GM12872 (cell line): ENCODE data around the gene CISD3.

Source experiments
- CTCF ChIP-seq: IDR thresholded peaks from 3 replicates; pipeline ENCODE4 v1.5.1; 2011; ENCODE audit warnings: low read depth, mild to moderate bottlenecking, low read length, moderate library complexity; ENCODE audit not compliant: insufficient read depth

CISD3 gene

DNA sequence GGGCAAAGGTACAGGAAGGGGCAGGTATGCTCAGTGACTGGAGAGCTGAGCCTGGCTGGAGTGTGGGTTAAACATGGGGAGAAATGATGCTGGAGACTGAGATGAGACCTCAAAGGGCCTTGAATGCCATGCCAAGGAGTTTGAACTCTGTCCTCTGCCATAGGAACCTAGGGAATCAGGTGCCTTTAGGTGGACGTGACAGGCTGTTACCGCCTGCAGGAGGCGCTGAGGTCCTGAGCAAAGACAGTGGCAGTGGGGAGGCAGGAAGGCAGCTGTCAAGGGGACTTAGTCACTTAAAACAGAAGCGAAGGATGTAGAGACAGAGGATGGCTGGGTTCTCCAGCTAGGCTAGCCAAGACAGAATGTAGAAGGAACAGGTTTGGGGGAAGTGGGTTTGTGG is 31.5 kb downstream of the CISD3 start:
- peak; percentile 56 for TF ChIP-seq CTCF

GRCh38 chr17:38762231-38762630 is 32.1 kb downstream of the CISD3 start:
- TF ChIP-seq CTCF, result no peak

DNA sequence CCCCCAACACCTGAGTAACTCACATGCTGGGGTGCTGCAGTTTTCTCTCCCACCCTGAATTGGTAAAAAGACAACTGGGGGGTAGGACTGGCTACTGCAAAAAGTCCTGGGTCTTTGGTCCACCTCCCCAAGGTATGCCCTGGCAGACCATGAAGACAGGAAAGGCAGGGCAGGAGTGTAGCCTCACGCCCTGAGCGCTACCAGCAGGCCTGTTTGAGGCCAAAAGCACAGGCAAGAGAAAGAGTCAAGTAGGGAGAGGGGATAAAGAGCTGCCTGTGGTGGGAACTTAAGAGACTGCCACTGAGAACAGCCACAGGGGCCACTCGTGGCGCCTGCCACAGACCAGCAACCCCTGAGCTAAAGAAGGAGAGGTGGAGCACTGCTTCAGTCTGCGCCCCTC is 36.2 kb downstream of the CISD3 start:
- no peak for TF ChIP-seq CTCF

DNA sequence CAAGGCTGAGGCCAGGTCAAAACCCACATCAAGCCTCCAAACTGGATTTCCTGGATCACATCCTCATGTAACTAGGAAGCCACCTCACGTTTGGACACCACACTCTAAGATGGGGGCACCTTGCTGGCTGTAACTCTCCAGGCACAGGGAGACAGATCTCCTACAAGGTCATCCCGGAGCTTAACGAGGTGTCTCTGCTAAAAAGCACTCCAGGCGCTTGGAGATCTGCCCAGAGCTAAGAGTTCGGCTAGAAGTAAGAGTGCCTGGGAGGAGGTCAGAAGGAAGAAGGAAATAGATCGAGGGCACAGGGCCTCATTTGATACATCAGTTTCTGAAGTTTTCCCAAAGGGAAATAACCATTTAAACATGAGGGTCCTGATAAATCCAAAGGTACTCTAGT is 38.3 kb downstream of the CISD3 start:
- TF ChIP-seq CTCF, result no peak

- TF ChIP-seq CTCF, result no peak
These were observed 43.1 kb downstream of the CISD3 start for GRCh38 chr17:38773258-38773657.

DNA sequence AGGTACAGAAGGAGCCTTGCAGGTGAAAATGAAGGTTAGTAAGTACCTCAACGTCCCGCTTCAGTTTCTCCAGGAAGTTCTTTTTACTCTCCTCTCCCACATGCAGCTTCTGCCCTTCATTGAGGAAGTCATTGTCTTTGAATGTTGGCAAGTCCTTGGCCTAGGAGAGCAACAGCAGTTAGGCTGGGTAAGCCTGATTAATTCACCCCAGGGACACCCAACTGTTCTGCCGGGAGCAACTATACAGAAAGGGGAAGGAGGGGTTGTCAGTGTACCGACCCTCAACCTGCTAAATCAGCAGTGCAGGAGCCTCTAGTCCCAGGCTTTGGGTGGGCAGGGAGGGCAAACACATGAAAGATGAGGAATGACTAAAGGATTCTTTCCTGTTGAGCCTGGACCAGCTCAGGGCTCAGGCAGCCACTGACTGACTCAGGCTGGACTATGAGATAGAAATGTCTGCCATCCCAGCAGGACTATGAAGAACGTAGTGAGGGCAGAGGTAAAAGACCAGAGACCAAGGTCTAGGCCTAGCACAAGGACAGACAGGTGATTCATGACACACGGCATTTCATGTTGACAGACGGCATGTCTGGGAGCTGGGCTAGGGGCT is 47.6 kb downstream of the CISD3 start:
- no peak for TF ChIP-seq CTCF

- no peak for TF ChIP-seq CTCF
These were observed 50.0 kb downstream of the CISD3 start for GRCh38 chr17:38779965-38780752.
